Activated CD4-positive, alpha-beta T cell treated with anti-CD3 and anti-CD28 coated beads, Interleukin-2, amount 10 ng/mL, durations not matched to agents 7 days and 5 days (primary cell): Measurements from ENCODE around the gene NRG4. TPM values are rescaled to one million over a fixed set of nuclear protein-coding genes. Genes with fewer than 3 reads are reported as not detected.
"Not testable (repeated sequence)": the region's sequence is repeated elsewhere in the genome, so short reads cannot be mapped to it uniquely, and the experiment has no call there.

ENCODE experiments used
- CTCF ChIA-PET: fragments of 350-600 bp; sonication (Branson Sonifier 250); formaldehyde crosslinking; loops from one replicate; lab custom pipeline; 2021; ENCODE audit warnings: antibody characterized with exemption; lab: Charles Lee
- POLR2A ChIA-PET: fragments of 350-600 bp; sonication (Branson Sonifier 250); formaldehyde crosslinking; loops from one replicate; lab custom pipeline; 2021; ENCODE audit warnings: antibody characterized with exemption; lab: Charles Lee
- DNase-seq: peaks from one replicate; pipeline ENCODE4 v3.0.0-alpha.2; 2020
- H3K27ac Mint-ChIP-seq: one replicate; pipeline ENCODE4 v1.8.0; 2021; ENCODE audit warnings: mild to moderate bottlenecking, moderate library complexity, mixed read lengths
- H3K27me3 Mint-ChIP-seq: one replicate; pipeline ENCODE4 v1.8.0; 2021; ENCODE audit warnings: mixed read lengths
- H3K36me3 Mint-ChIP-seq: one replicate; pipeline ENCODE4 v1.8.0; 2021; ENCODE audit warnings: low read depth, mixed read lengths
- H3K4me1 Mint-ChIP-seq: one replicate; pipeline ENCODE4 v1.8.0; 2021; ENCODE audit warnings: mixed read lengths
- H3K4me3 Mint-ChIP-seq: one replicate; pipeline ENCODE4 v1.8.0; 2021; ENCODE audit warnings: mild to moderate bottlenecking, moderate library complexity, mixed read lengths
- H3K9me3 Mint-ChIP-seq: one replicate; pipeline ENCODE4 v1.8.0; 2021; ENCODE audit warnings: mixed read lengths
- total RNA-seq, 2 experiments: library from RNA; stranded (reverse); gene quantifications; one replicate each; pipeline ENCODE4 v1.2.3, GENCODE V29; 2021

The NRG4 gene
- total RNA-seq, 2 experiments from 2014 or later = not detected

DNA sequence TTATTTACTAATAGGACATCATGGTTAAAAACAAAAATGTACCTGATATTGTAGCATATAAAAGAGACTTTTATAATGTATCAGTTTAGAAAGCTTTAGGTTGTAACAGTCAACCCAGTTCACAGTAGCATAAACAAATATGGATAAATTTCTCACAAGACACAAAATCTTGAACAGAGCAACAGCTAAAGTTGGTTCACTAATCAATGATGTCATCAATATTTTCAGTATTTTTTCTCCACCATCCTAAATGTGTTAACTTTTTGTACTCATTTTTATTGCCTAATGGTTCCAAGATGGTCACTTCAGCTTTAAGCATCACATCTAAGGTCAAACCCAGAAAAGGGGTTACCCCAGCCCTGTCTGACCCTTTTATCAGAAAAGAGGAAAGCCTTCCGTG is 21.2 kb upstream of the NRG4 start:
- Mint-ChIP-seq H3K9me3 (no peaks in the 10 kb centered on the region), H3K27me3 (peaks cover 31% of the 10 kb centered on the region), H3K4me1 (no peaks in the 10 kb centered on the region), H3K4me3 (no peak overlapping the region), H3K27ac (no peak overlapping the region), H3K36me3 (no peaks in the 10 kb centered on the region)
- DNase-seq = no peak
- ChIA-PET CTCF (no interaction called here), POLR2A (no interaction called here)

DNA sequence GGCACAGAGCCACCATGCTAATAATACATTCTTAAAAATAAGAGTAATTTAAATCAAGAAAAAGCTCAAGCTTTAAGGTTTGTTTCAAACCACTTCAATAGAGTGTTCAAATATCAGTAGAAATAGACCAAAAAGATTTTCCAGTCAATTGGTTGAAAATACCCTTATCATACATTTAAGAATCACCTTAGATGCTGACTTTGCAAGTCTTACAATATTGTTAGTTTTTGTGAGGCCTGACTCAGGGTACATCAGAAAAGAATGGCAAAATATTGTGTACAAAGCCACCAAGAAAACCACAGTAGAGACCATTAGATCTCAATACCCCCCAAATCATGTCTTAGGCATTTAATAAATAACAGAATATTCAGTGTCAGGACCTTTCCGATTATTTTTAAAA is 19.8 kb upstream of the NRG4 start:
- H3K4me1 Mint-ChIP-seq = no peaks in the 10 kb centered on the region
- CTCF ChIA-PET = interaction anchor here (0.7 kb wide), 1 partner anchor 83 kb away, joined by 3 read pairs; no protein-coding TSS in a partner anchor
- H3K4me3 Mint-ChIP-seq = no peak overlapping the region
- POLR2A ChIA-PET = no interaction called here
- DNase-seq = no peak
- H3K27me3 Mint-ChIP-seq = peaks cover 35% of the 10 kb centered on the region
- H3K27ac Mint-ChIP-seq = no peak overlapping the region
- no peaks in the 10 kb centered on the region for H3K36me3 Mint-ChIP-seq
- no peaks in the 10 kb centered on the region for H3K9me3 Mint-ChIP-seq

DNA sequence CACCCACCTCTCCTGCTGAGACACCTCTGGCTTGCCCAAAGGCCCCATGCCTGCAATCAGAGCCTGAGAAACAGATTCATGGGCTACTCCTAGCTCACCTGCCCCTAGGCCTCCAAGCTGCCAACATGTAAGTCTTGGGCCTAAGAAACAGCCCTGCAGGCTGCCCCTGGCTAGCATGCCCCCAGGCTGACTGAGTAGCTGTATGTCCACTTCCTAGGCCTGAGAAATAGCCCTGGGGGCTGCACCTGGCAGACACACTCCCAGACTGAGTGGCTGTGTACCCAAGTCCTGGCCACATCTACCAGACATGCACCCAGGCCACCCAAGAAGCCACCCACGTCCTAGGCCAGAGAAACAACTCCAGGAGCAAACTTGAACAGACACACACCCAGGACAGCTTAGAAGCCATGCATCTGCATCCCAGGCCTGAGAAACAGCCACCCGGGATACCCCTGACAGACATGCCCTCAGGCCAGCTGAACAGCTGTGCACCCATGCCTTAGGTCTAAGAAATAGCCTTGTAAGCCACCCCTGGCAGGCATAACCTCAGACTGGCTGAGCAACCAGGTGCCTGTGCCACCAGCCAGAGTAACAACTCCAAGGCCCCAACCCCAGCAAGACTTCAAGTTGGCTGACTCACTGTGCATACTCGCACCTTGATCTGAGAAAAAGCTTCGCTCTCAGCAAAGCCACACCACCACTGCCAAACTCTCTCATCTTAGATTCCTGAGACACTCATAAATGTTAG is 12.0 kb upstream of the NRG4 start:
- ChIA-PET POLR2A (no interaction called here), CTCF (no interaction called here)
- DNase-seq = no peak
- peaks cover 9% of the 10 kb centered on the region for H3K27me3 Mint-ChIP-seq
- no peaks in the 10 kb centered on the region for H3K36me3 Mint-ChIP-seq
- no peaks in the 10 kb centered on the region for H3K4me1 Mint-ChIP-seq
- no peak overlapping the region for H3K27ac Mint-ChIP-seq
- H3K9me3 Mint-ChIP-seq = peaks cover 11% of the 10 kb centered on the region
- H3K4me3 Mint-ChIP-seq = no peak overlapping the region

DNA sequence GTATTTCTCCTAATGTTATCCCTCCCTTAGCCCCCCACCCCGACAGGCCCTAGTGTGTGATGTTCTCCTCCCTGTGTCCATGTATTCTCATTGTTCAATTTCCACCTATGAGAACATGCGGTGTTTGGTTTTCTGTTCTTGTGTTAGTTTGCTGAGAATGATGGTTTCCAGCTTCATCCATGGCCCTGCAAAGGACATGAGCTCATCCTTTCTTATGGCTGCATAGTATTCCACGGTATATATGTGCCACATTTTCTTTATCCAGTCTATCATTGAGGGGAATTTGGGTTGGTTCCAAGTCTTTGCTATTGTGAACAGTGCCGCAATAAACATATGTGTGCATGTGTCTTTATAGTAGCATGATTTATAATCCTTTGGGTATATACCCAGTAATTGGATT is 1.2 kb upstream of the NRG4 start:
- H3K36me3 Mint-ChIP-seq, DNase-seq, H3K4me3 Mint-ChIP-seq, H3K27ac Mint-ChIP-seq, POLR2A ChIA-PET, H3K4me1 Mint-ChIP-seq, CTCF ChIA-PET: not testable (repeated sequence)
- Mint-ChIP-seq H3K9me3 (peaks cover 18% of the 10 kb centered on the region), H3K27me3 (peaks cover 54% of the 10 kb centered on the region)

DNA sequence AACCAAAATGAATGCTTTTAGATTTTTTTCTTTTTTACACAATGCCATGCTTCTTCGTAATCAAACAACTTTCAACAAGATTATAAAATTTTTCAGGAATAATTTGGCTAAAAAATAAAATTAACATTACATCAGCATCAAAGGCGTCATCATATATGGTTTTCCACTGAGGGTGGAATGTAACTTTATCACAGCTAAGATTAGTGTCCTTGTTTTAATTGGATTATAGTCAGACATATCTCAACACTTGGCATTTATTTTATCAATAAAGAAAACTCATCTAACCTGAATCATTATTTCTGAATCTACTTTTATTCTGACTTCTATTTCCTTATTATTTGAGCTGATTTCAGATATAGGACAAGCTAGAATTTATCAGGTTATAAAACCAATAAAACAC is 1.6 kb downstream of the NRG4 start:
- H3K4me1 Mint-ChIP-seq = peaks cover 3% of the 10 kb centered on the region
- H3K27me3 Mint-ChIP-seq = peaks cover 47% of the 10 kb centered on the region
- CTCF ChIA-PET = interaction anchor here (0.5 kb wide), 1 partner anchor 240 kb away, joined by 3 read pairs; no protein-coding TSS in a partner anchor

DNA sequence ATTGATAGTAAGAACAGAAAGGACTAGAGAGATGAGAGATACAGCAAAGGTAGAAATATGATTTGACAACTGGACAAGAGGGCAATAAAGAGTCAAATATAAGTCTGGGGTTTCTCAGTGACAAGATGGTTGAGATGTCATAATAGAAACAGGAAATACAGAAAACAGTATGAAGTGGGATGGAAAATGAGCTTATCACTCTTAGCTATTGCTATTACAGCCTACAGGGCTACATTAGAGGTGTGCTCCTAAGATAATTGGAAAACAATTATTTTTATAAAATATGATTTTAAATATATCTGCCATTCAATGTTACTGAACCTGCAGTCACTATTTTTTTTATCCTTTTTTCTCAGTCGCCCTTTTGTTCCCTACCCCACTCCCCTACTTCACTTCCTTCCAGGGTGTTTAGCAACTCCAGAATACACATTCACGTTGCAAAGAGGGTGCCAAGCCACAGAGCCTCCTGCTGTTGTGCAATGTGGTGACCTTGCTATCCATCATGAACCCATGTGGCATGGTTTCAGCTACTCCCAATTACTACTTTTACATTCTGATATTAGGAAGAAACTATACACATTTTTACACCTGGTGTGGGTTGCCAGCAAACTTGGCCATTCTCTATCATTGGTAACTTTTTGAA is 6.0 kb downstream of the NRG4 start:
- no peaks in the 10 kb centered on the region for H3K9me3 Mint-ChIP-seq
- no peaks in the 10 kb centered on the region for H3K4me1 Mint-ChIP-seq
- H3K36me3 Mint-ChIP-seq = no peaks in the 10 kb centered on the region
- no peak overlapping the region for H3K4me3 Mint-ChIP-seq
- H3K27ac Mint-ChIP-seq = no peak overlapping the region
- POLR2A ChIA-PET = interaction anchor here (0.7 kb wide), 1 partner anchor 9 kb away, joined by 4 read pairs; no protein-coding TSS in a partner anchor
- CTCF ChIA-PET = no interaction called here
- peaks cover 39% of the 10 kb centered on the region for H3K27me3 Mint-ChIP-seq
- no peak for DNase-seq

More for the DNA sequence above, 1.6 kb downstream of the NRG4 start:
- peaks cover 3% of the 10 kb centered on the region for H3K9me3 Mint-ChIP-seq
- POLR2A ChIA-PET = no interaction called here
- no peak for DNase-seq
- H3K27ac Mint-ChIP-seq = no peak overlapping the region
- no peak overlapping the region for H3K4me3 Mint-ChIP-seq
- no peaks in the 10 kb centered on the region for H3K36me3 Mint-ChIP-seq

DNA sequence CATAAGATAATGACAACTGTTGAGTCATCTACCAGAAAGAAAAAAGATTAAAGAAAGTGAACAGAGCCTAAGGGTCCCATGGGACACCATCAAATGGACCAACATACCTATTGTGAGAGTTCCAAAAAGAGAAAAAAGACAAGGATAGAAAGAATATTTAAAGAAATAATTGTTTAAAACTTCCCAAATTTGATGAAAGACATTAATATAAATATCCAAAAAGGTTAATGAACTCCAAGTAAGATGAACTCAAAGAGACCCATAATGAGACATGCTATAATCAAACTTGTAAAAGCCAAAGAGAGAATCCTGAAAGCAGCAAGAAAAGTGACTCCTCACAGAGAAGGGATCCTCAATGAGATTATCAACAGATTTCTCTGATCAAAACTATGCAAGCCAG is 8.9 kb downstream of the NRG4 start:
- no peak for DNase-seq
- no peak overlapping the region for H3K4me3 Mint-ChIP-seq
- no peak overlapping the region for H3K27ac Mint-ChIP-seq
- ChIA-PET CTCF (no interaction called here), POLR2A (interaction anchor here (0.5 kb wide), 1 partner anchor 754 kb away, joined by 3 read pairs; no protein-coding TSS in a partner anchor)
- no peaks in the 10 kb centered on the region for H3K9me3 Mint-ChIP-seq
- no peaks in the 10 kb centered on the region for H3K36me3 Mint-ChIP-seq
- H3K4me1 Mint-ChIP-seq = no peaks in the 10 kb centered on the region
- H3K27me3 Mint-ChIP-seq = peaks cover 40% of the 10 kb centered on the region

DNA sequence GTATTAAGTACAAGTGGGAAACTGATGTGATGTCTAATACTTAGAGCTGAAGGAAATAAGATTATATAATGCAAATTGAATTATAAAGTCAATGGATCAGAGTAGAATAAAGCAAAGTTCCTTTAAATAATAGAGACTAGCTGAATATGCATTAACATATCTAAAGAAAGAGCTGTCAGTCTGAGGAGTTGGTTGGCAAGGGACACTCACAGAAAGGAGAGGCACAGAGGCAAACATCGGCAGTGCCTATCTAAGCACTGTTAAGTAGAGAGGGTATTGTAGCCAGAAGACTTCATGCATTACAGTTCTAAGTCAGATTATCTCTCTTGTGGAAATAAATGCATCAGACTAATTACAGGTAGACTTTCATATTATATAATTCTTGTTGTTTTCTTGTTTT is 16.6 kb downstream of the NRG4 start:
- Mint-ChIP-seq H3K36me3 (no peaks in the 10 kb centered on the region), H3K27me3 (peaks cover 29% of the 10 kb centered on the region), H3K9me3 (no peaks in the 10 kb centered on the region), H3K4me3 (no peak overlapping the region), H3K4me1 (no peaks in the 10 kb centered on the region), H3K27ac (no peak overlapping the region)
- DNase-seq = no peak
- ChIA-PET POLR2A (no interaction called here), CTCF (no interaction called here)

DNA sequence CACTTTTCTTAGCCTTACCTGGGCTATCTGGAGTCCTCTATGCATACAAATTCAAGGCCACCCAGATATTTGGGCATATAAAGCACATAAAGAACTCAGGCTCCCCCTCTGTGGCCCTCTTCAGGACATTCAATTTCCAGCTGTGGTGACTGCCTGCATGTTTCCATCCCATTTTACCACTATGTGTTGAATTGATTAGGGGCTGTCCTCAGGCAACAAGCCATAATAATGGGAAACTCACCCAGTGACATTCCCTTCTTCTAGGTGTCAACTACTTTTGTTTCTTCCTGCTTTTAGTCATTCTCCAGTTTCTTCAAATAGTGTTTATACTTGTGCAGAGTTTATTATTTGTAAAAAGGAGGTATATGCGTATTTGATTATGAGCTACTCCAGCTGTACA is 18.0 kb downstream of the NRG4 start:
- no peak overlapping the region for H3K4me3 Mint-ChIP-seq

DNA sequence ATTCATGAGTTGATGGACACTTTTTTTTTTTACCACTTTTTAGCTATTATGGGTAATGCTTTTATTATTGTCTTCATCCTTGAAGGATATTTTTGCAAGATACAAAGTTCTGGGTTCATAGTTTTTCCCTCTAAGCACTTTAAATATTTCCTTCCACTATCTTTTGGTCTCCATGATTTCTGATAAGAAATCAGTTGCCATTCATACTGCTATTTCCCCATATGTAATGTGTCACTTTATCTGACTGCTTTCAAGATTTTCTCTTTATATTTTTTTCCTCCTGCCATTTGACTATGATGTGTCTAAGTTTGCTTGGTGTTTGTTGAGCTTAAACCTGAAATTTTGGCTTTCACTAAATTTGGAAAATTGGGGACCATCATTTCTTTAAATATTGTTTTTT is 19.3 kb downstream of the NRG4 start:
- H3K4me1 Mint-ChIP-seq = peaks cover 2% of the 10 kb centered on the region
- no peaks in the 10 kb centered on the region for H3K36me3 Mint-ChIP-seq
- H3K4me3 Mint-ChIP-seq = no peak overlapping the region
- H3K9me3 Mint-ChIP-seq = no peaks in the 10 kb centered on the region
- ChIA-PET CTCF (no interaction called here), POLR2A (no interaction called here)
- peaks cover 20% of the 10 kb centered on the region for H3K27me3 Mint-ChIP-seq
- DNase-seq = no peak
- no peak overlapping the region for H3K27ac Mint-ChIP-seq

More for the DNA sequence above, 18.0 kb downstream of the NRG4 start:
- Mint-ChIP-seq H3K9me3 (no peaks in the 10 kb centered on the region), H3K4me1 (no peaks in the 10 kb centered on the region), H3K27me3 (peaks cover 27% of the 10 kb centered on the region), H3K27ac (no peak overlapping the region), H3K36me3 (no peaks in the 10 kb centered on the region)
- DNase-seq = no peak
- ChIA-PET CTCF (no interaction called here), POLR2A (no interaction called here)

DNA sequence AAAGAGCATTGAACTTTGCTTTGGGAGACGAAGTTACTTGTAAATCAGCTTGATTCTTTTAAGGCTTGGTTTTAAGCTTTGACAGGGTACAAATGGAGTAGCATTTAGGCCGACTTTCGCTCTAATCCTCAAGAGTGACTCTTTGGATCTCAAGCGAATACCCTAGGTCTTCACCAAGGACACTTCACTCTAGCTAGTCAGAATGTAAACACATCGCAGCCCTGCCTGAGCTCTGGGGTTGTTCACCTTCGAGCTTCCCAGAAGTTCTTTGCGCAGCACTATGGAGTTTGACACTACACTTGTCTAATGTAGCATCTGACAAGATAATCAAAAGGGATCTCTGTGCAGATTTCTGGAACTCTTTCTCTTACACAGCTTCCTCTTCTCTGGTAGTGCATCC is 22.3 kb downstream of the NRG4 start:
- peaks cover 2% of the 10 kb centered on the region for H3K4me1 Mint-ChIP-seq
- no peak for DNase-seq
- no peak overlapping the region for H3K4me3 Mint-ChIP-seq
- POLR2A ChIA-PET = no interaction called here
- H3K27ac Mint-ChIP-seq = no peak overlapping the region
- peaks cover 14% of the 10 kb centered on the region for H3K27me3 Mint-ChIP-seq
- no peaks in the 10 kb centered on the region for H3K36me3 Mint-ChIP-seq
- CTCF ChIA-PET = no interaction called here
- H3K9me3 Mint-ChIP-seq = no peaks in the 10 kb centered on the region

DNA sequence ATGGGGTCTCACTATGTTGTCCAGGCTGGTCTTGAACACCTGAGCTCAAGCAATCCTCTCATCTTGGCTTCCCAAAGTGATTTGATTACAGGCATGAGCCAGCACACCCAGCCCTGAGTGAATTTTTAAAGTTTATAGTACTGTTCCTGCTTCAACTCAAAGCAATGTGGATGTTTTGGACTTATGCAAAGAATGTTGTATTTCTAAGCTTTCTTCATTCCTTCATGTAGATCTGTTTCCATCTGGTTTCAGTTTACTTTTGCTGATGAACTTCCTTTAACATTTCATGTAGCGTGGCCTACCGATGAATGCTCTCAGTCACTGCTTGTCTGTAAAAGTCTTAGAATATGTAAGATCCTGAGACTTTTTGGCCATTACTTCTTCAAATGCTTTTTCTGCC is 23.2 kb downstream of the NRG4 start:
- ChIA-PET POLR2A (no interaction called here), CTCF (no interaction called here)
- no peak overlapping the region for H3K27ac Mint-ChIP-seq
- no peak for DNase-seq
- H3K4me1 Mint-ChIP-seq = peaks cover 2% of the 10 kb centered on the region
- no peak overlapping the region for H3K4me3 Mint-ChIP-seq
- H3K27me3 Mint-ChIP-seq = peaks cover 8% of the 10 kb centered on the region
- no peaks in the 10 kb centered on the region for H3K36me3 Mint-ChIP-seq
- no peaks in the 10 kb centered on the region for H3K9me3 Mint-ChIP-seq

DNA sequence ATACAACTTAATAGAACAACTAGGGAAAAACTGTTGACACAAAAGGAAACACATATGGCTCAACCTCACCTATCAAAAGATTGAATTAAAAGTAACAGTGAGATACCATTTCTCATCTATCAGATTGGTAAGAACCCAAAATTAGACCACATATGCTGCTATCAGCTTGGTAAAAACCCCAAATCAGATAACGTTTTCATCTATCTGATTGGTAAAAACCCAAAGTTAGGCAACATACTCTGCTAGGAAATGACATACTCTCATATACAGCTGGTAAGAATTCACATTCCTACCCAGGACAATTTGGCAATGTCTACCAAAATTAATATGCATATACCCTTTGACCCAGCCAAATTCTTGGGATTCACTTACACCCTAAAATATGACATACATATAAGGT is 26.3 kb downstream of the NRG4 start:
- Mint-ChIP-seq H3K36me3 (no peaks in the 10 kb centered on the region), H3K4me1 (peaks cover 2% of the 10 kb centered on the region), H3K9me3 (no peaks in the 10 kb centered on the region), H3K27me3 (peaks cover 19% of the 10 kb centered on the region), H3K27ac (no peak overlapping the region), H3K4me3 (no peak overlapping the region)
- CTCF ChIA-PET = no interaction called here
- DNase-seq = no peak
- POLR2A ChIA-PET = no interaction called here
